HG03439 (cell line): ENCODE data around the gene PPP2R5C.
"Not testable (repeated sequence)": the region's sequence is repeated elsewhere in the genome, so short reads cannot be mapped to it uniquely, and the experiment has no call there.

Experiments used
- ATAC-seq: cut with Tn5 transposase; IDR thresholded peaks from one replicate; pipeline ENCODE4 v1.9.1; 2021; ENCODE audit warnings: mild to moderate bottlenecking, moderate library complexity; ENCODE audit not compliant: unreplicated experiment

Gene PPP2R5C

DNA sequence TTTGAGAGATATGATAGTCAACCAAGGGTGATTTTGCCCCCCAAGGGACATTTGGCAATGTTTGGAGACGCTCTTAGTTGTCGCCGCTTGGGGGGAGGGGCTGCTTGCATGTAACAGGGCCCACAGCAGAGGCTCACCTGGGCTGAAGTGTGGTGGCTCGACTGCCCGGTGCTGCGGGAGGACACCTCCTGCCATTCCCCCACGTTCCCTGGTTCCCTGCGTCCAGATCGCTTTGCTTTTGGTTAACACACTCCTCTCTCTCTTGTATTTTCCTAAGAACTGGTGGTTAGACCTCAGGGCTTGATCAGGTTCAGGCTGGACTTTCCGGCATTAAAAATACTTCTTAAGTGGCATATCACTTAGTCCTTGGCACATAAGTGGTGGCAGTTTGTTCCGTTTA lies 18.9 kb downstream of the PPP2R5C start:
- no peak for ATAC-seq

GRCh38 chr14:101780887-101781239 lies 19.4 kb downstream of the PPP2R5C start:
- no peak for ATAC-seq

- ATAC-seq, result no peak
Measured at GRCh38 chr14:101781240-101782061, 19.9 kb downstream of the PPP2R5C start.

DNA sequence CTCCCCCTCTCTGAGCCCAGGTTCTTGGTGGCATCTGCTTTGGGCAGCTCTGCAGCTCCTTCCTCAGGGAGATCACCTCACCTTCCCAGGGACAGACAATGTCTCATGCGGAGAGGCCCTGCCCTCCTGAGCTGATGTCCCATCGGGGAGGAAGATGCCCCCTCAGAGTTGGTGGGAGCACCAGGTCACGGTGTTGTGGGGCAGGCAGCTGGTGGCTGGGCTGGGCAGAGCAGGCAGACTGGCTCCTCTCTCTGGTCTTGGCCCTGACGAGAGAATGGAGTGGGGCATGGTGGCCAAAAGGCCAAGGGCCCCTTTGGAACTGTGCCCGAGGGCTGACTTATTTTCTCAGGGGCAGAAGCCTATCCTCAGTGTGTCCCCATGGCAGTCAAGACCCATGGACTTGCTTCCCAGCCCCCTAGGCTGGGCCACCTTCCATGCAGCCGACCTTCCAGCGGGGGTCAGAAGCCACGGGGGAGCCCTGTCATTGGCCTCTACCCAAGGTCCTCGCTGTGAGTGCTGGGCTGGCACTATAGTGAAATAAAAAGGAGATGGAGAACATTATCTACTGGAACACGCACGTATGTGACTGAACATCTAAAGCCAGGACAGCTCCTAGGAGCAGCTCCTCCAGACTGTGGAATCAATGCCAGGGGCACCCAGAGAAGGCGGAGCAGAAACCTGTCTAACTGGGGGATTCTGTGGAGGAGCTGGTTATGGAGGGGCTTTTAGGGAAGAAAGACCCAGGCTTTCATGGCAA lies 21.9 kb downstream of the PPP2R5C start:
- no peak for ATAC-seq

DNA sequence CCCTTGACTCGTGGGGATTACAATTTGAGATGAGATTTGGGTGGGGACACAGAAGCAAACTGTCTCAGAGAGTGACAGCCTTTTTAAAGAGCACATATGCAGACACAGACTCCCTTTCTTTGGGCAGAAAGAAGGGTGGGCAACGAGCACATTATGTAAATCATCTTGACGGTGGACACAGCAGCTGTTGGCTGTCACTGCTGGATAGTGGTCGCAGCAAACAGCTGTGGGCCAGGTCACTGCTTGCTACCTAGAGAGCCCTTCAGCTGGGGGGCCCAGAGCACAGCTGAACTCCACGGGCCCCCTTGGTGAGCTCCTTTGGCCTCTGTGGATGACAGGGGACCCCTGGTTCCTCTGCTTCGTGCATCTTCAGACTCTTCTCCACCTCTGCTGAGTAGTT lies 23.1 kb downstream of the PPP2R5C start:
- ATAC-seq, result no peak

DNA sequence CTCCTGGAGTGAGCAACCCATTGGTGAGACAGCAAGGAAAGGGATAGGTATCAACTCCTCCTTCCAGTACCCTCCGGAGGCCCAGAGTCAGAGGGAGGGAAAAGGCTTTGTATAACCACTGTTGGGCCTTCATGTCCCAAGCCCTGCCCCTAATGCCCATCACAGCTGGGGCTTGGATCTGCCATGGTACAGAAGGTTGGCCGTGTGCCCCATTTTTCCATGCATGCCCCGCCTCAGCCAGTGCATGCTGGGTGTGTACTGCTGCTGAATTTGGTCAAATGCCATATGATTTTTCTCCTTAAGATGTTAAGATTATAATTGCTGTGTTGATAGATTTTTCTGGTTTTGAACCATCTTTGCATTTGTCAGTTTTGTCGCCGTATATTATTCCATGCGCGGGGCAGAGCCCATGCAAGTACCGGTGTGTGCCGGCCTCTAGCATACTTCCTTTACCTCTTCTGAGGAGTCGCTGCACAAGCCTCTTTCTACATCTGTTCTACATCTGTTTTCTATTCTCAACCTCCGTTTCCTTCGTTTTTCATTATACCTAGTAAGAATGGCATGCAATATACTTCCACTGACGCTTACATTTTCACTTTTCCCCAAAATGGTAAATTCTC lies 26.6 kb downstream of the PPP2R5C start:
- ATAC-seq, result no peak

DNA sequence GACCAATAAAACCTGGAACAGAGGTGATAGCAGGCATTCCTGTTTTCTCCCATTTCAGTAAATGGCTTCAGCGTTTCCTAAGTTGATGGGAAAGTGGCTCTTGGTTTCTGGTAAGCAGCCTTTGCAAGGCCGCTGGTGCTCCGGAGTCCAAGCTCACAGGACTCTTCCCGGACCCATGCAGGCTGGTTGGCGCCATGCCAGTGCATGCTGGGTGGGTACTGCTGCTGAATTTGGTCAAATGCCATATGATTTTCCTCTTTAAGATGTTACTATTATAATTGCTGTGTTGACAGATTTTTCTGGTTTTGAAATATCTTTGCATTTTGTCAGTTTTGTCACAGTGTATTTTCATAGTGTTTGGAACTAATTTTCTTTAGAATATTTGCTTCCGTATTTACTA lies 27.7 kb downstream of the PPP2R5C start:
- no peak for ATAC-seq

- ATAC-seq, result no peak
Measured at GRCh38 chr14:101790232-101790631, 28.7 kb downstream of the PPP2R5C start.

DNA sequence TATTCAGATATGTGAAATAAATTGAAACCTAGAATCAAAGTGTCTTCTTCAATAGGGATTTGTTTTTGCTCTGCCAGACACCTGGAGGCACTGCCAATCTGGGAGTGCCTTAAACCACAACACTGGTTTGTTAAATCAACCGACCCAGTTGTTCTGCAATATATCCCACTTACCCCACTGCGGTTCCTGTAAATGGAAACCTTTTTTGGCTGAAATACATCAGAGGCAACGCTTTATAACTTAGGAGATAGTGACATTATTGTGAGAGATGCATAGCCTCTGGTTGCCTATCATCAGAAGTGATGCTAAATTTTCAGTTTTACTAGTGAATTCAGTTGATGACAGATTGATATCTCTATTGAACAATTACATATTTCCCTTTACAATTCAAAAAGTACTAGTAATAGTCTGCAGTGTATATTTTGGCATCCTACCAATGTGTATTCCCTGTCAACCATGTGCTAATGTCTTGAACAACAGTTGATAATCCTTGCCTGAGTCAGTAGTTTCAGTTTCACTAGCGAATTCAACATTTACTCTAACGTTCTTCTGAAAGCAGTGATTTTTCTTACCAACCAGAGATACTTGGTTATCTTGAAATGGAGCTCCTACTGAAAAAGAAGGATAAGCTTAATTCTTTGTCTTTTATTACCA lies 30.5 kb downstream of the PPP2R5C start:
- ATAC-seq, result no peak

DNA sequence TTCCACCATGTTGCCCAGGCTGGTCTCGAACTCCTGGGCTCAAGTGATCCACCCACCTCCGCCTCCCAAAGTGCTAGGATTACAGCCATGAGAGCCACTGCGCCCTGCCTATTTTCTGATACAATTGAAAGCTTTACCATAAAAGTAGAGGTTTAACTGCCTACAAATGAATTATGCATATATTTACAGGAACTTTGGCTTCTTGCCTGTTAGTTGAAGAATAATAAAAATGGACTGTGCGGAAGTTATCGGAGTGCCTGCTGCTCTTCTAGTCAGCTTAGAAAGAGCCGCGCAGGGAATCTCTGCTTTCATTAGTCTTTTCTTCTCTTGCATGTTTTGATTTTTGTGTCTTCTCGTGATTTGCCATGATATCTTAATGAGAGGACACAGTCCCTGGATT lies 34.5 kb downstream of the PPP2R5C start:
- no peak for ATAC-seq

DNA sequence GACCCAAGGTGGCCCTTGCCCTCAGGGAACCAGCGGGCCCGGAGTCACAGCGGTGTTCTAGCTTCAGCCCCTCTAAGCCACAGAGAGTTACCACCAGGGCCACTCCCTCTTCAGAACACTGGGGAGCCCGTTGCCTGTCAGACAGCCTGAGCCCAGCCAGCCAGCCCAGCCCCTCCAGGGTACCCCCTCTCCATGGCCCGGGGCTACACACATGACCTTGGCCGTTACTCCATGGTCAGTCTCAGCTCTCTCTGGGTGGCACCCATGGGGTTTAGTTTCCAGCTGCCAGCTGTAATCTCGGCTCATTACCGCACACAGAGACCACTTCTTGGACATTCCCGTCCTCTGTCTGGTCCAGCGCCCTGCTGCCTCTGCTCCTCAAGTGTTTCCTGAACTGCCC lies 35.0 kb downstream of the PPP2R5C start:
- ATAC-seq, result no peak

DNA sequence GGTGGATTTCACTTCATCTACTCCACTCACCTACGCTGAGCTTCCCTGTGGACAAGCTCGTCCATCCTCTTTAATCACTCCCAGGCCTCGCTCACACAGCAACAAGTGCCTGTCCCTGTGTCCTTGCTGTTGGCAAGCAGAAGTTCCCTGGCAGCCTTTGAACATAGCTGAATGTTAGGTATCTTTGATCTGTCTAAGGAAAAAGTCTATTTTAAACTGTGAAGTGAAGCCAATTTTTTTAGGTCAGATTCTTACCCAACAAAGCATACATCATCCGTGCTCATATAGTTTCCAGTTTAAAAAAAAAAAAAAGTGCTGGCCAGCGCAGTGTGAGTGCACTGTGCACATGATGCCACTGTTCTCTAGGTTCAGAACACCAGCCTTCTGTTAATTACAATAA lies 36.3 kb downstream of the PPP2R5C start:
- no peak for ATAC-seq

- not testable (repeated sequence) for ATAC-seq
Measured at GRCh38 chr14:101804373-101804772, 42.9 kb downstream of the PPP2R5C start.

- ATAC-seq, result not testable (repeated sequence)
Measured at GRCh38 chr14:101806252-101806651, 44.7 kb downstream of the PPP2R5C start.

GRCh38 chr14:101808020-101808641 lies 46.6 kb downstream of the PPP2R5C start:
- ATAC-seq, result no peak

GRCh38 chr14:101808894-101809670 lies 47.6 kb downstream of the PPP2R5C start:
- no peak for ATAC-seq

- ATAC-seq, result peak; percentile 80
Measured at GRCh38 chr14:101809671-101810514, 48.4 kb downstream of the PPP2R5C start.

DNA sequence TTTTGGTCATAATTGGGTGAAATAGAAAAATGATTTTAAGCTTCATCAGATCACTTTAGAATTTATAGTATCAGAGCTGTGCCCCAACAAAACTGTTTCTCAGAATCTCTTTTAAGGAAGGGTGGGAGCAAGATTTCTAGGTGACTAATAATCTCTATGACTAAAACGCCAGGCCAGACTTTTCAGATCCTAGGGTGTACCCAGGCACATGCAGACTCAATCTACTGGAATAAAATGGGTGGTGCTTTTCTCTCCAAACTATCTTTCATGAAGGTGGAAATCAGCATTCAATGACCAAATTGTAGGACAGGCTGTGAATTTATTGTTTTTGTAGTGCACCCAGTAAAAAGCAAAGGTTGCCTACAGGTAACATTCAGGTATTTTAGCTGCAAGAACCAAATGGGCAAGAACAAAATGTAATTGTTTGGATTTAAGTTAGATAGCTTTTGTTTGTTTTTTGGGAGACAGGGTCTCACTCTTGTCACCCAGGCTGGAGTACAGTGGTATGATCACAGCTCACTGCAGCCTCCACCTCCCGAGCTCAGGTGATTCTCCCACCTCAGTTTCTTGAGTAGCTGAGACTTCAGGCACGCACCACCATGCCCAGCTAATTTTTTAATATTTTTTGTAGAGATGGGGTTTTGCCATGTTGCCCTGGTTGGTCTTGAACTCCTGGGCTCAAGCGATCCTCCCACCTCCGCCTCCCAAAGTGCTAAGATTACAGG lies 49.5 kb downstream of the PPP2R5C start:
- no peak for ATAC-seq

- ATAC-seq, result no peak
Measured at GRCh38 chr14:101812071-101812470, 50.6 kb downstream of the PPP2R5C start.
